HepG2 (cell line): Measurements from ENCODE around the gene SCGB3A2.

ENCODE experiments used
- CTCF ChIP-seq: sonication (generic); formaldehyde crosslinking; IDR thresholded peaks from 2 replicates; pipeline ENCODE4 v1.5.0; 2020; ENCODE audit warnings: mild to moderate bottlenecking, missing genetic modification reagents, moderate library complexity
- FOXK1 ChIP-seq: sonication (generic); formaldehyde crosslinking; IDR thresholded peaks from 2 replicates; pipeline ENCODE4 v1.4.0; 2020; ENCODE audit warnings: low read depth, missing genetic modification reagents, borderline replicate concordance
- NFE2L2 ChIP-seq: fragments of 150-350 bp; IDR thresholded peaks from 2 replicates; pipeline ENCODE4 v1.6.1; 2014; ENCODE audit warnings: low read length
- ONECUT2 ChIP-seq: sonication (generic); formaldehyde crosslinking; IDR thresholded peaks from 2 replicates; pipeline ENCODE4 v1.4.0; 2020; ENCODE audit warnings: missing genetic modification reagents
- SIN3A ChIP-seq: IDR thresholded peaks from 2 replicates; pipeline ENCODE4 v1.6.1; 2011; ENCODE audit warnings: low read depth, mild to moderate bottlenecking, control low read depth, low read length, borderline replicate concordance
- ZNF496 ChIP-seq: sonication (generic); formaldehyde crosslinking; IDR thresholded peaks from 2 replicates; pipeline ENCODE4 v1.8.1; 2023; ENCODE audit warnings: mild to moderate bottlenecking, moderate library complexity, missing genetic modification reagents; ENCODE audit not compliant: insufficient replicate concordance

- TF ChIP-seq CTCF (no peak), SIN3A (no peak), ONECUT2 (CRISPR knock-in tag) (no peak), NFE2L2 (no peak), ZNF496 (CRISPR knock-in tag) (no peak), FOXK1 (CRISPR knock-in tag) (no peak)
Measured at GRCh38 chr5:147831465-147831864, 47.0 kb upstream of the SCGB3A2 start, which contains the start of gene SPINK1.
